Fibroblast of skin of back (primary cell): ENCODE results near the gene PRR12.
A peak's percentile ranks its signal among the peaks of the same experiment; 100 is the strongest.
"Not testable (repeated sequence)": the region's sequence is repeated elsewhere in the genome, so short reads cannot be mapped to it uniquely, and the experiment has no call there.

ENCODE experiments used
- DNase-seq: peaks from one replicate; pipeline ENCODE4 v3.0.0-alpha.2; 2013

Gene PRR12

GRCh38 chr19:49593233-49594113, 2.5 kb downstream of the PRR12 start:
- DNase-seq, result peak; percentile 93

GRCh38 chr19:49594157-49594992, 3.4 kb downstream of the PRR12 start:
- DNase-seq, result no peak

- no peak for DNase-seq
Observed at GRCh38 chr19:49594993-49595818, 4.2 kb downstream of the PRR12 start.

GRCh38 chr19:49595819-49596404, 4.9 kb downstream of the PRR12 start:
- no peak for DNase-seq

- no peak for DNase-seq
Observed at GRCh38 chr19:49596407-49596806, 5.4 kb downstream of the PRR12 start.

- no peak for DNase-seq
Observed at GRCh38 chr19:49596954-49597702, 6.1 kb downstream of the PRR12 start.

- DNase-seq, result no peak
Observed at GRCh38 chr19:49597703-49597974, 6.7 kb downstream of the PRR12 start.

GRCh38 chr19:49599378-49600295, 8.7 kb downstream of the PRR12 start:
- no peak for DNase-seq

GRCh38 chr19:49601482-49602038, 10.6 kb downstream of the PRR12 start:
- DNase-seq, result no peak

GRCh38 chr19:49602806-49603205, 11.8 kb downstream of the PRR12 start:
- no peak for DNase-seq

GRCh38 chr19:49605605-49606004, 14.6 kb downstream of the PRR12 start:
- DNase-seq, result no peak

- no peak for DNase-seq
Observed at GRCh38 chr19:49609499-49610092, 18.6 kb downstream of the PRR12 start.

GRCh38 chr19:49613374-49613773, 22.4 kb downstream of the PRR12 start:
- no peak for DNase-seq

GRCh38 chr19:49614096-49614833, 23.3 kb downstream of the PRR12 start:
- DNase-seq, result peak; percentile 85

- DNase-seq, result no peak
Observed at GRCh38 chr19:49615861-49616260, 24.9 kb downstream of the PRR12 start.

GRCh38 chr19:49616532-49616931, 25.6 kb downstream of the PRR12 start:
- DNase-seq, result no peak

GRCh38 chr19:49616945-49617344, 26.0 kb downstream of the PRR12 start:
- DNase-seq, result no peak

- DNase-seq, result not testable (repeated sequence)
Observed at GRCh38 chr19:49617860-49618259, 26.9 kb downstream of the PRR12 start.
